Measurements from ENCODE around the gene GUCY2D. TPM values are rescaled to one million over a fixed set of nuclear protein-coding genes. Genes with fewer than 3 reads are reported as not detected.
"Not testable (repeated sequence)": the region's sequence is repeated elsewhere in the genome, so short reads cannot be mapped to it uniquely, and the experiment has no call there.

GUCY2D gene
- total RNA-seq, 1 donor from 2014 or later, result not detected

DNA sequence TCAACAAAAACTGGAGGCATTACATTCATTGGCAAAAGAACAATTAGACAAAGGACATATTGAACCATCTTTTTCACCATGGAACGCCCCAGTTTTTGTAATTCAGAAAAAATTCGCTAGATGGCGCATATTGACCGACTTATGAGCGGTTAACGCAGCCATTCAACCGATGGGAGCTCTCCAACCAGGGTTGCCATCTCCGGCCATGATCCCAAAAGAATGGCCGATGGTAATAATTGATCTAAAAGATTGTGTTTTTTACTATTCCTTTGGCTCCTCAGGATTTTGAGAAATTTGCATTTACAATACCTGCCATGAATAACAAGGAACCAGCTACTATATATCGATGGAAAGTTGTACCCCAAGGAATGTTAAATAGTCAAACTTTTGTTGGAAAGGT, 57.9 kb downstream of the GUCY2D start:
- no peak overlapping the region for H3K4me3 ChIP-seq (ENCODE audit: low read depth, low read length)
- DNase-seq (ENCODE audit: low read depth), result no peak
- H3K27me3 ChIP-seq (ENCODE audit: control insufficient read depth, insufficient read depth, low read length), result peaks cover 53% of the 10 kb centered on the region
- peak; percentile 58 for TF ChIP-seq CTCF (IDR thresholded peaks at IDR 0.05; ENCODE audit: insufficient read depth, low read length, poor library complexity, severe bottlenecking)
- no peaks in the 10 kb centered on the region for H3K36me3 ChIP-seq (ENCODE audit: control insufficient read depth, insufficient read depth, low read length)

- peaks cover 54% of the 10 kb centered on the region for H3K27me3 ChIP-seq (ENCODE audit: control insufficient read depth, insufficient read depth, low read length)
- DNase-seq (ENCODE audit: low read depth); H3K4me3 ChIP-seq (ENCODE audit: low read depth, low read length); H3K36me3 ChIP-seq (ENCODE audit: control insufficient read depth, insufficient read depth, low read length): not testable (repeated sequence)
Observed at GRCh38 chr17:8061851-8062250, 59.4 kb downstream of the GUCY2D start.

DNA sequence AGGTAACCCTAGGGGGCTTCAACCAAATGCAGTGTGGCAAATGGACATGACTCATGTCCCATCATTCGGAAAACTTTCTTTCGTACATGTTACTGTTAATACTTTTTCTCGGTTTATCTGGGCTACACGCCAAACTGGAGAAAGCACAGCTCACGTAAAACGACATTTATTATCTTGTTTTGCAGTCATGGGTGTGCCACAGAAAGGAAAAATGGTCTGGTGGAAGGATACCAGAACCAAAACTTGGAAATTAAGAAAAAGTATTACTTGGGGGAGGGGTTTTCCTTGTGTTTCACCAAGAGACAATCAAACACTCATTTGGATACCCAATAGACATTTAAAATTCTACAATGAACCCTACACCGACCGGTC, 60.0 kb downstream of the GUCY2D start:
- TF ChIP-seq CTCF (IDR thresholded peaks at IDR 0.05; ENCODE audit: insufficient read depth, low read length, poor library complexity, severe bottlenecking), result no peak
- H3K27me3 ChIP-seq (ENCODE audit: control insufficient read depth, insufficient read depth, low read length), result peaks cover 58% of the 10 kb centered on the region
- H3K4me3 ChIP-seq (ENCODE audit: low read depth, low read length), result no peak overlapping the region
- H3K36me3 ChIP-seq (ENCODE audit: control insufficient read depth, insufficient read depth, low read length), result no peaks in the 10 kb centered on the region
- no peak for DNase-seq (ENCODE audit: low read depth)

GRCh38 chr17:8062807-8063483, 60.5 kb downstream of the GUCY2D start:
- no peak for DNase-seq (ENCODE audit: low read depth)
- Histone ChIP-seq H3K36me3 (ENCODE audit: control insufficient read depth, insufficient read depth, low read length) (no peaks in the 10 kb centered on the region), H3K27me3 (ENCODE audit: control insufficient read depth, insufficient read depth, low read length) (peaks cover 56% of the 10 kb centered on the region), H3K4me3 (ENCODE audit: low read depth, low read length) (no peak overlapping the region)
- no peak for TF ChIP-seq CTCF (IDR thresholded peaks at IDR 0.05; ENCODE audit: insufficient read depth, low read length, poor library complexity, severe bottlenecking)

- Histone ChIP-seq H3K36me3 (ENCODE audit: control insufficient read depth, insufficient read depth, low read length) (no peaks in the 10 kb centered on the region), H3K27me3 (ENCODE audit: control insufficient read depth, insufficient read depth, low read length) (peaks cover 52% of the 10 kb centered on the region), H3K4me3 (ENCODE audit: low read depth, low read length) (no peak overlapping the region)
- TF ChIP-seq CTCF (IDR thresholded peaks at IDR 0.05; ENCODE audit: insufficient read depth, low read length, poor library complexity, severe bottlenecking), result no peak
- no peak for DNase-seq (ENCODE audit: low read depth)
Observed at GRCh38 chr17:8063761-8064534, 61.5 kb downstream of the GUCY2D start.

- Histone ChIP-seq H3K27me3 (ENCODE audit: control insufficient read depth, insufficient read depth, low read length) (peaks cover 51% of the 10 kb centered on the region), H3K36me3 (ENCODE audit: control insufficient read depth, insufficient read depth, low read length) (no peaks in the 10 kb centered on the region), H3K4me3 (ENCODE audit: low read depth, low read length) (no peak overlapping the region)
- DNase-seq (ENCODE audit: low read depth), result no peak
- TF ChIP-seq CTCF (IDR thresholded peaks at IDR 0.05; ENCODE audit: insufficient read depth, low read length, poor library complexity, severe bottlenecking), result no peak
Observed at GRCh38 chr17:8064561-8065019, 62.2 kb downstream of the GUCY2D start.

All from kidney epithelial cell (primary cell).